ENCODE measurements around the gene SOWAHB.

Gene SOWAHB

DNA sequence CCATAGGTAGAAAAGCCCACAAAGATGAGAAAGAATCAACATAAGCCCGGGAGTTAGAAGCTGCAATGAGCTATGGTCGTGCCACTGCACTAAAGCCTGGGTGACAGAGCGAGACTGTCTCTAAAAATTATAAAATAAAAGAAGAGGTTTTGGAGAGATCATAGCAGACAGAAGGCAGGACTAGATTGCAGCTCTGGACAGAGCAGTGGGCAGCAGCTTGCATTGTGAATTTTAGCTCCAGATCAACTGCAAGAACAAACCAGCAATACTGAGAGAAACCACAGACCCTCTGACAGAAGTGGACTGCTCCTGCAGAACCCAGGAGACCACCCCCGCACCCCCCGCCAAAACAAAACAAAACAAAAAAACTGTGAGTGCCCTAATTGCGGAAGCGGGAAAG is 30.6 kb downstream of the SOWAHB start:
- no peak overlapping the region for H3K4me3 ChIP-seq (ENCODE audit: low read length)
- H3K27ac ChIP-seq (ENCODE audit: low read depth, low read length), result no peak overlapping the region
- no peaks in the 10 kb centered on the region for H3K36me3 ChIP-seq (ENCODE audit: control insufficient read depth, insufficient read depth, low read length)
- H3K9ac ChIP-seq (ENCODE audit: low read length), result no peak overlapping the region
- no peaks in the 10 kb centered on the region for H3K4me1 ChIP-seq (ENCODE audit: control insufficient read depth, insufficient read depth, low read length)
- no peaks in the 10 kb centered on the region for H3K27me3 ChIP-seq (ENCODE audit: control insufficient read depth, insufficient read depth, low read length)

DNA sequence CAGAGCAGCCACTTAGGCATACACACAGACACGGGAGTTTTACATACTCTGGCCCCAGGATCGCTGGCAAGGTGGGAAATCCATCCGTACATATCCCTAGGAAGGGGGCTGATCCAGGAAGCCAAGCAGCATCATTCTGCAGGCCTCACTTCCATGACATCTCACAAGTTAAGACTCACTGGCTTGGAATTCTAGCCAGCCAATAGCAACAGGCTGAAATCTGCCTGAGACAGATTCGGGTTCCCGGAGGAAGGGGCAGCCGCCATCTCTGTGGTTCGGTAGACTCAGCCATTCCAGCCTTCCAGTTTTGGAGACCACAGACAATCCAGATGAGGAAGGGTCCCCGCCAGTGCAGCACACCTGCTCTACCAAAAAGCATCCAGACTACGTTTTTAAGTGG is 31.3 kb downstream of the SOWAHB start:
- H3K27me3 ChIP-seq (ENCODE audit: control insufficient read depth, insufficient read depth, low read length), result no peaks in the 10 kb centered on the region
- no peak overlapping the region for H3K27ac ChIP-seq (ENCODE audit: low read depth, low read length)
- no peaks in the 10 kb centered on the region for H3K4me1 ChIP-seq (ENCODE audit: control insufficient read depth, insufficient read depth, low read length)
- no peak overlapping the region for H3K9ac ChIP-seq (ENCODE audit: low read length)
- no peak overlapping the region for H3K4me3 ChIP-seq (ENCODE audit: low read length)
- H3K36me3 ChIP-seq (ENCODE audit: control insufficient read depth, insufficient read depth, low read length), result no peaks in the 10 kb centered on the region

GRCh38 chr4:76858319-76858718 is 39.6 kb downstream of the SOWAHB start:
- H3K27me3 ChIP-seq (ENCODE audit: control insufficient read depth, insufficient read depth, low read length), result no peaks in the 10 kb centered on the region
- no peak overlapping the region for H3K27ac ChIP-seq (ENCODE audit: low read depth, low read length)
- H3K9ac ChIP-seq (ENCODE audit: low read length), result no peak overlapping the region
- H3K4me3 ChIP-seq (ENCODE audit: low read length), result no peak overlapping the region
- no peaks in the 10 kb centered on the region for H3K4me1 ChIP-seq (ENCODE audit: control insufficient read depth, insufficient read depth, low read length)
- no peaks in the 10 kb centered on the region for H3K36me3 ChIP-seq (ENCODE audit: control insufficient read depth, insufficient read depth, low read length)

DNA sequence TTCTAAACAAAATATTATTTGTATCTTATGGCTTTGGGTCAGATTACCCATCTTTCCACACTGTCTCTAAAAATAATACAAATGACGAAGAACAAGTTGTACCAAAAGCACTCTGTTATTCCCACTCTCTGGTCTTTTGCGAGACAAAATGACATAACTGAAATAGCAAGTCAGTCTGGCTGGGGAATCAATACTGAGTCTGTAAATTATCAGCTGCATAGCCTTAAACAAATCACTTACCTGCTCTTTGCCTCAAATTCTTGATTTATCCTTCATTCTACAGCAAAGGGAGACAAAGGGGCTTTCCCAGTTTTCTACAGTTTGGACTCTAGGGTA is 40.9 kb downstream of the SOWAHB start:
- Histone ChIP-seq H3K27ac (ENCODE audit: low read depth, low read length) (no peak overlapping the region), H3K36me3 (ENCODE audit: control insufficient read depth, insufficient read depth, low read length) (no peaks in the 10 kb centered on the region), H3K27me3 (ENCODE audit: control insufficient read depth, insufficient read depth, low read length) (no peaks in the 10 kb centered on the region), H3K4me3 (ENCODE audit: low read length) (no peak overlapping the region), H3K9ac (ENCODE audit: low read length) (no peak overlapping the region), H3K4me1 (ENCODE audit: control insufficient read depth, insufficient read depth, low read length) (no peaks in the 10 kb centered on the region)

GRCh38 chr4:76856243-76857073 is 41.5 kb downstream of the SOWAHB start:
- Histone ChIP-seq H3K4me1 (ENCODE audit: control insufficient read depth, insufficient read depth, low read length) (no peaks in the 10 kb centered on the region), H3K4me3 (ENCODE audit: low read length) (no peak overlapping the region), H3K27ac (ENCODE audit: low read depth, low read length) (no peak overlapping the region), H3K36me3 (ENCODE audit: control insufficient read depth, insufficient read depth, low read length) (no peaks in the 10 kb centered on the region), H3K9ac (ENCODE audit: low read length) (no peak overlapping the region), H3K27me3 (ENCODE audit: control insufficient read depth, insufficient read depth, low read length) (no peaks in the 10 kb centered on the region)

GRCh38 chr4:76854858-76855257 is 43.1 kb downstream of the SOWAHB start:
- H3K4me3 ChIP-seq (ENCODE audit: low read length), result no peak overlapping the region
- H3K27me3 ChIP-seq (ENCODE audit: control insufficient read depth, insufficient read depth, low read length), result no peaks in the 10 kb centered on the region
- H3K27ac ChIP-seq (ENCODE audit: low read depth, low read length), result no peak overlapping the region
- no peak overlapping the region for H3K9ac ChIP-seq (ENCODE audit: low read length)
- H3K4me1 ChIP-seq (ENCODE audit: control insufficient read depth, insufficient read depth, low read length), result no peaks in the 10 kb centered on the region
- H3K36me3 ChIP-seq (ENCODE audit: control insufficient read depth, insufficient read depth, low read length), result no peaks in the 10 kb centered on the region

- no peaks in the 10 kb centered on the region for H3K27me3 ChIP-seq (ENCODE audit: control insufficient read depth, insufficient read depth, low read length)
- H3K27ac ChIP-seq (ENCODE audit: low read depth, low read length), result no peak overlapping the region
- H3K9ac ChIP-seq (ENCODE audit: low read length), result no peak overlapping the region
- no peak overlapping the region for H3K4me3 ChIP-seq (ENCODE audit: low read length)
- H3K36me3 ChIP-seq (ENCODE audit: control insufficient read depth, insufficient read depth, low read length), result no peaks in the 10 kb centered on the region
- no peaks in the 10 kb centered on the region for H3K4me1 ChIP-seq (ENCODE audit: control insufficient read depth, insufficient read depth, low read length)
Observed at GRCh38 chr4:76851375-76851774, 46.6 kb downstream of the SOWAHB start.

- no peaks in the 10 kb centered on the region for H3K4me1 ChIP-seq (ENCODE audit: control insufficient read depth, insufficient read depth, low read length)
- H3K27me3 ChIP-seq (ENCODE audit: control insufficient read depth, insufficient read depth, low read length), result no peaks in the 10 kb centered on the region
- no peak overlapping the region for H3K9ac ChIP-seq (ENCODE audit: low read length)
- H3K36me3 ChIP-seq (ENCODE audit: control insufficient read depth, insufficient read depth, low read length), result no peaks in the 10 kb centered on the region
- no peak overlapping the region for H3K4me3 ChIP-seq (ENCODE audit: low read length)
- no peak overlapping the region for H3K27ac ChIP-seq (ENCODE audit: low read depth, low read length)
Observed at GRCh38 chr4:76850010-76850441, 47.9 kb downstream of the SOWAHB start.

All from rectal smooth muscle tissue (tissue), 1 donor.